Measurements from ENCODE around the gene EDDM13. TPM values are rescaled to one million over a fixed set of nuclear protein-coding genes. Genes with fewer than 3 reads are reported as not detected.
A peak's percentile ranks its signal among the peaks of the same experiment; 100 is the strongest.
"Not testable (repeated sequence)": the region's sequence is repeated elsewhere in the genome, so short reads cannot be mapped to it uniquely, and the experiment has no call there.

The EDDM13 gene
- total RNA-seq, 5 donors from 2014 or later (not counting 1 experiment from before 2014, with no cell fraction given) = not detected

DNA sequence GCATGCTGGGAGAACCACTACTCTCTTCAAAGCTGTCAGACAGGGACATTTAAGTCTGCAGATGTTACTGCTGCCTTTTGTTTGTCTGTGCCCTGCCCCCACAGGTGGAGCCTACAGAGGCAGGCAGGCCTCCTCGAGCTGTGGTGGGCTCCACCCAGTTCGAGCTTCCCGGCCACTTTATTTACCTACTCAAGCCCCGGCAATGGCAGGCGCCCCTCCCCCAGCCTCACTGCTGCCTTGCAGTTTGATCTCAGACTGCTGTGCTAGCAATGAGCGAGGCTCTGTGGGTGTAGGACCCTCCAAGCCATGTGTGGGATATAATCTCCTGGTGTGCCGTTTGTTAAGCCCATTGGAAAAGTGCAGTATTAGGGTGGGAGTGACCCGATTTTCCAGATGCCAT lies 64.5 kb downstream of the EDDM13 start:
- H3K4me1 Mint-ChIP-seq; ATAC-seq (replicated peaks in 1 of 4); H3K27me3 ChIP-seq (replicated peaks in 1 of 2; ENCODE audit: control insufficient read depth in 2 of 2, extremely low read depth in 1 of 2, insufficient read depth in 2 of 2, low read length in 1 of 2); H3K36me3 ChIP-seq (ENCODE audit: control insufficient read depth in 2 of 2, extremely low read depth in 1 of 2, insufficient read depth in 1 of 2, low read length in 1 of 2); H3K4me3 Mint-ChIP-seq; H3K4me3 ChIP-seq (ENCODE audit: control insufficient read depth in 1 of 2, extremely low read depth in 1 of 2, low read length in 1 of 2); DNase-seq; POLR2A ChIA-PET; H3K27ac ChIP-seq (ENCODE audit: low read length); H3K36me3 Mint-ChIP-seq; H3K9me3 ChIP-seq; H3K27ac Mint-ChIP-seq; CTCF ChIA-PET; H3K4me1 ChIP-seq (ENCODE audit: control insufficient read depth in 1 of 2, extremely low read depth in 1 of 2, insufficient read depth in 2 of 2, low read length in 2 of 2): not testable (repeated sequence)
- H3K27me3 Mint-ChIP-seq = peaks cover 11 to 17% of the 10 kb centered on the region in 2 donors
- H3K9me3 Mint-ChIP-seq = peaks cover 2 to 11% (median 7%) of the 10 kb centered on the region in 3 donors
- 50% methylated on average over 1 of the region's 8 CpGs for WGBS (ENCODE audit: insufficient coverage)

DNA sequence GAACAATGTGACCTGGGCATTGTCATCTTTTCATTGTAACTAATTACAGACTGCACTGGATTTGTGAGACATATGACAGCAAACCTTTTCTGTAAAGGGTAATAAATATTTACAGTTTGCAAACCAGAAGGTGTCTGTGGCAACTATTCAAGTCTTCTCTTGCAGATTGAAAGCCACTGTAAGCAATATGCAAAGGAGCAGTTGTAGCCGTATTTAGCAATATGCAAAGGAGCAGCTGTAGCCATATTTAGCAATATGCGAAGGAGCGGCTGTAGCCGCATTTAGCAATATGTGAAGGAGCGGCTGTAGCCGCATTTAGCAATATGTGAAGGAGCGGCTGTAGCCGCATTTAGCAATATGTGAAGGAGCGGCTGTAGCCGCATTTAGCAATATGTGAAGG lies 66.5 kb downstream of the EDDM13 start:
- CTCF ChIA-PET; DNase-seq; ATAC-seq (replicated peaks in 1 of 4); POLR2A ChIA-PET; H3K9me3 ChIP-seq; H3K4me1 Mint-ChIP-seq; H3K36me3 ChIP-seq (ENCODE audit: control insufficient read depth in 2 of 2, extremely low read depth in 1 of 2, insufficient read depth in 1 of 2, low read length in 1 of 2); H3K36me3 Mint-ChIP-seq; H3K4me3 ChIP-seq (ENCODE audit: control insufficient read depth in 1 of 2, extremely low read depth in 1 of 2, low read length in 1 of 2); H3K4me1 ChIP-seq (ENCODE audit: control insufficient read depth in 1 of 2, extremely low read depth in 1 of 2, insufficient read depth in 2 of 2, low read length in 2 of 2); H3K27ac ChIP-seq (ENCODE audit: low read length); H3K4me3 Mint-ChIP-seq; H3K27ac Mint-ChIP-seq; H3K27me3 ChIP-seq (replicated peaks in 1 of 2; ENCODE audit: control insufficient read depth in 2 of 2, extremely low read depth in 1 of 2, insufficient read depth in 2 of 2, low read length in 1 of 2): not testable (repeated sequence)
- Mint-ChIP-seq H3K27me3 (peaks cover 8 to 26% of the 10 kb centered on the region in 2 donors), H3K9me3 (peaks cover 3 to 14% (median 7%) of the 10 kb centered on the region in 3 donors)
- WGBS (ENCODE audit: insufficient coverage) = 100% methylated on average over 1 of the region's 10 CpGs

GRCh38 chr19:56341948-56342347 lies 69.4 kb downstream of the EDDM13 start:
- H3K4me3 ChIP-seq (ENCODE audit: control insufficient read depth in 1 of 2, extremely low read depth in 1 of 2, low read length in 1 of 2) = no peak overlapping the region
- H3K27me3 ChIP-seq (replicated peaks in 1 of 2; ENCODE audit: control insufficient read depth in 2 of 2, extremely low read depth in 1 of 2, insufficient read depth in 2 of 2, low read length in 1 of 2) = no peaks in the 10 kb centered on the region
- no peak overlapping the region for H3K4me3 Mint-ChIP-seq
- ATAC-seq (replicated peaks in 1 of 4) (no peak), DNase-seq (no peak)
- peaks cover 8 to 26% of the 10 kb centered on the region in 2 donors for H3K27me3 Mint-ChIP-seq
- no peak overlapping the region for H3K27ac Mint-ChIP-seq
- H3K27ac ChIP-seq (ENCODE audit: low read length) = no peak overlapping the region
- peaks cover 7% of the 10 kb centered on the region for H3K36me3 Mint-ChIP-seq
- CTCF ChIA-PET = interaction anchor here in 1 of 2 donors (0.6 kb wide), 1 partner anchor 88 kb away, joined by 4 read pairs; no protein-coding TSS in a partner anchor
- POLR2A ChIA-PET = no interaction called here
- H3K4me1 ChIP-seq (ENCODE audit: control insufficient read depth in 1 of 2, extremely low read depth in 1 of 2, insufficient read depth in 2 of 2, low read length in 2 of 2) = no peaks in the 10 kb centered on the region
- H3K4me1 Mint-ChIP-seq = no peaks in the 10 kb centered on the region
- no peaks in the 10 kb centered on the region for H3K36me3 ChIP-seq (ENCODE audit: control insufficient read depth in 2 of 2, extremely low read depth in 1 of 2, insufficient read depth in 1 of 2, low read length in 1 of 2)
- H3K9me3 Mint-ChIP-seq = peaks cover 3 to 14% (median 7%) of the 10 kb centered on the region in 3 donors
- H3K9me3 ChIP-seq = no peaks in the 10 kb centered on the region

GRCh38 chr19:56347163-56347778 lies 74.7 kb downstream of the EDDM13 start:
- ATAC-seq (replicated peaks in 1 of 4) (no peak), DNase-seq (no peak)
- H3K27me3 Mint-ChIP-seq = peaks cover 5 to 9% of the 10 kb centered on the region in 2 donors
- Histone ChIP-seq H3K36me3 (ENCODE audit: control insufficient read depth in 2 of 2, extremely low read depth in 1 of 2, insufficient read depth in 1 of 2, low read length in 1 of 2) (no peaks in the 10 kb centered on the region), H3K4me1 (ENCODE audit: control insufficient read depth in 1 of 2, extremely low read depth in 1 of 2, insufficient read depth in 2 of 2, low read length in 2 of 2) (no peaks in the 10 kb centered on the region), H3K9me3 (no peaks in the 10 kb centered on the region), H3K4me3 (ENCODE audit: control insufficient read depth in 1 of 2, extremely low read depth in 1 of 2, low read length in 1 of 2) (no peak overlapping the region), H3K27me3 (replicated peaks in 1 of 2; ENCODE audit: control insufficient read depth in 2 of 2, extremely low read depth in 1 of 2, insufficient read depth in 2 of 2, low read length in 1 of 2) (no peaks in the 10 kb centered on the region), H3K27ac (ENCODE audit: low read length) (no peak overlapping the region)
- ChIA-PET POLR2A (interaction anchor here in 1 of 2 donors (0.6 kb wide), 1 partner anchor 72 kb away, joined by 6 read pairs; no protein-coding TSS in a partner anchor), CTCF (interaction anchor here in 1 of 2 donors (1.1 kb wide), 1 partner anchor 14 kb away, joined by 3 read pairs; no protein-coding TSS in a partner anchor)
- H3K4me1 Mint-ChIP-seq = peaks cover 0 to 2% (median 0%) of the 10 kb centered on the region in 3 donors
- H3K27ac Mint-ChIP-seq = no peak overlapping the region
- no peak overlapping the region for H3K4me3 Mint-ChIP-seq
- peaks cover 0 to 7% (median 7%) of the 10 kb centered on the region in 3 donors for H3K9me3 Mint-ChIP-seq
- WGBS (ENCODE audit: insufficient coverage) = 81% methylated on average over 6 of the region's 7 CpGs
- H3K36me3 Mint-ChIP-seq = peaks cover 7% of the 10 kb centered on the region

DNA sequence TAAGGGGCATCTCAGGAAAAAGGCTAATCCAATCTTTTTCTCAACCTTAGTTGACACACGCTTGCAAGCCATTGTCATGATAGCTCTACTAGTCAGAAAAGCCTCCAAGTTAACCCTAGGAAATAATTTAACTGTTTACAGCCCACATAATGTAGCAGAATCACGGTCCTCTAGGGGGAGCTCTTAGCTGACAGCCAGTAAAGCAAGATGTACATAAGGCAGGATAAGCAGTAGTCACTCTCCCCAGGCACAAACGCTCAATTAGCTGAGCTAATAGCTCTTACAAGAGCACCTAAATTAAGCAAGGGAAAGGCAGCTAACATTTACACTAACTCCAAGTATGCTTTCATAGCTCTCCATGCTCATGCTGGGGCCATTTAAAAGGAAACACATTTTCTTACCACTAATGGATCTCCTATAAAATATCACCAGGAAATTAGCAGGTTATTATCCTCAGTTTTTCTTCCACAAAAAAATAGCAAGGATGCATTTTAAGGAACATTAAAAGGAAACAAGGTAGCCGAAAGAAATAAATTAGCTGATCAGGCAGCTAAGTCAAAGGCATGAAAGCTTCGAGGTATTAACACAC lies 75.8 kb downstream of the EDDM13 start:
- no peak overlapping the region for H3K4me3 Mint-ChIP-seq
- DNase-seq (peak in 2 of 35 experiments; percentile 0 to 6), ATAC-seq (replicated peaks in 1 of 4) (no peak)
- H3K27ac Mint-ChIP-seq = no peak overlapping the region
- ChIA-PET POLR2A (interaction anchor here in 1 of 2 donors (0.5 to 0.6 kb wide), 2 partner anchors 52 to 639 kb away, joined by 3 to 5 read pairs; no protein-coding TSS in a partner anchor), CTCF (interaction anchor here (0.9 to 1.1 kb wide), 4 partner anchors 15 to 267 kb away, joined by 3 read pairs; no protein-coding TSS in a partner anchor)
- H3K4me3 ChIP-seq (ENCODE audit: control insufficient read depth in 1 of 2, extremely low read depth in 1 of 2, low read length in 1 of 2) = no peak overlapping the region
- no peak overlapping the region for H3K27ac ChIP-seq (ENCODE audit: low read length)
- H3K4me1 Mint-ChIP-seq = peaks cover 0 to 2% (median 0%) of the 10 kb centered on the region in 3 donors
- no peaks in the 10 kb centered on the region for H3K36me3 ChIP-seq (ENCODE audit: control insufficient read depth in 2 of 2, extremely low read depth in 1 of 2, insufficient read depth in 1 of 2, low read length in 1 of 2)
- WGBS (ENCODE audit: insufficient coverage) = 79% methylated on average over 2 of the region's 5 CpGs
- no peaks in the 10 kb centered on the region for H3K9me3 Mint-ChIP-seq
- no peaks in the 10 kb centered on the region for H3K27me3 ChIP-seq (replicated peaks in 1 of 2; ENCODE audit: control insufficient read depth in 2 of 2, extremely low read depth in 1 of 2, insufficient read depth in 2 of 2, low read length in 1 of 2)
- no peaks in the 10 kb centered on the region for H3K36me3 Mint-ChIP-seq
- no peaks in the 10 kb centered on the region for H3K9me3 ChIP-seq
- no peaks in the 10 kb centered on the region for H3K27me3 Mint-ChIP-seq
- no peaks in the 10 kb centered on the region for H3K4me1 ChIP-seq (ENCODE audit: control insufficient read depth in 1 of 2, extremely low read depth in 1 of 2, insufficient read depth in 2 of 2, low read length in 2 of 2)

DNA sequence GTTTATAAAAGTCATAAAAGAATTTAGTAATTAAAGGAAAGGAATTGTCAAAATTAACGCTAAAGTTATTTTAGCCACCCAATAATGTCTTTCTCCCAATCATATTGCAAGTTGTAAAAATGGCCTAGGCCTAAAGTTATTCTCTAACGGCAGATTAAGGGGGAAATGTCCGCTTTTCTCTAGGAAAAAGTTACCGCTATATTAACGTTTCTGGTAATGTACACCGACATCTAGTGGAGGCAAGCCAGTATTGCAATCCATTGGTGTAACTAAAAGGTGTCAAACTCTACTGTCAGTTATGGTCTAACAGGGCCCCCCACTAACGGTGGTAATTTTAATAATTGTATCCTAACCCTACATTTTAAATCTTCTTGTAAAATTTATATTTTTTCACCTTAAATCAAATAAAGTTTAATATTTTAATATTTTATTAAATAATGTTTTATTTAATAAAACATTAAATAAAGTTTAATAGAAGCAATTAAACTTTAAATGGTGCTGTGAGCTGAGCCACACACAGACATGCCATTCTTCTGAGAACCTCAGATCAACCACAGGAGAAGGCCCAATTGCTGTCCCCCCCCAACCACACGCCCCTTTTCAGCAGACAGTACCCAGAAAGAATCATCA lies 78.0 kb downstream of the EDDM13 start:
- no peaks in the 10 kb centered on the region for H3K36me3 Mint-ChIP-seq
- ATAC-seq (replicated peaks in 1 of 4) = peak in 1 of 4 experiments; percentile 49
- no peaks in the 10 kb centered on the region for H3K27me3 Mint-ChIP-seq
- H3K9me3 Mint-ChIP-seq = no peaks in the 10 kb centered on the region
- Histone ChIP-seq H3K4me3 (ENCODE audit: control insufficient read depth in 1 of 2, extremely low read depth in 1 of 2, low read length in 1 of 2) (no peak overlapping the region), H3K27me3 (replicated peaks in 1 of 2; ENCODE audit: control insufficient read depth in 2 of 2, extremely low read depth in 1 of 2, insufficient read depth in 2 of 2, low read length in 1 of 2) (no peaks in the 10 kb centered on the region), H3K27ac (ENCODE audit: low read length) (no peak overlapping the region), H3K4me1 (ENCODE audit: control insufficient read depth in 1 of 2, extremely low read depth in 1 of 2, insufficient read depth in 2 of 2, low read length in 2 of 2) (no peaks in the 10 kb centered on the region), H3K36me3 (ENCODE audit: control insufficient read depth in 2 of 2, extremely low read depth in 1 of 2, insufficient read depth in 1 of 2, low read length in 1 of 2) (no peaks in the 10 kb centered on the region), H3K9me3 (no peaks in the 10 kb centered on the region)
- POLR2A ChIA-PET = no interaction called here
- H3K4me3 Mint-ChIP-seq = no peak overlapping the region
- peaks cover 0 to 2% (median 0%) of the 10 kb centered on the region in 3 donors for H3K4me1 Mint-ChIP-seq
- no peak overlapping the region for H3K27ac Mint-ChIP-seq
- CTCF ChIA-PET = no interaction called here
- peak in 29 of 35 experiments; percentile 4 to 71 (median 32) for DNase-seq
- 0% methylated on average over 3 of the region's 8 CpGs for WGBS (ENCODE audit: insufficient coverage)
